GM12878 (cell line): ENCODE measurements around the gene LRRC23. TPM values are rescaled to one million over a fixed set of nuclear protein-coding genes. Genes with fewer than 3 reads are reported as not detected.

Experiments
- BACH1 ChIP-seq: fragments of 450-650 bp; IDR thresholded peaks from 2 replicates; pipeline ENCODE4 v1.6.1; 2017; ENCODE audit warnings: mild to moderate bottlenecking, borderline replicate concordance
- HDAC6 ChIP-seq: fragments of 200-600 bp; sonication (generic); IDR thresholded peaks from one replicate; pipeline ENCODE4 v1.8.0; 2017; ENCODE audit warnings: antibody characterized with exemption; ENCODE audit not compliant: unreplicated experiment
- IKZF1 ChIP-seq: fragments of 450-650 bp; conservative IDR thresholded peaks from 2 replicates; pipeline ENCODE4 v1.6.1; 2017; ENCODE audit warnings: antibody characterized with exemption, mild to moderate bottlenecking
- IKZF2 ChIP-seq, 2 experiments: fragments of 450-650 bp; IDR thresholded peaks; 2 replicates each; pipeline ENCODE4 v1.6.1; 2017; ENCODE audit warnings: mild to moderate bottlenecking in 2 of 2, moderate library complexity in 2 of 2
- KDM1A ChIP-seq: fragments of 200-600 bp; sonication (generic); IDR thresholded peaks from 2 replicates; pipeline ENCODE4 v1.6.1; 2016; ENCODE audit warnings: borderline replicate concordance
- MLLT1 ChIP-seq: fragments of 450-650 bp; IDR thresholded peaks from 2 replicates; pipeline ENCODE4 v1.6.1; 2016; ENCODE audit warnings: mild to moderate bottlenecking
- MXI1 ChIP-seq: fragments of 150-350 bp; IDR thresholded peaks from 2 replicates; pipeline ENCODE4 v1.6.1; 2011; ENCODE audit warnings: low read depth, mild to moderate bottlenecking, inconsistent platforms, low read length, improper control_type of control experiment
- NKRF ChIP-seq: fragments of 450-650 bp; conservative IDR thresholded peaks from 2 replicates; pipeline ENCODE4 v1.6.1; 2017; ENCODE audit warnings: mild to moderate bottlenecking, moderate library complexity
- POLR2A ChIP-seq: IDR thresholded peaks from 2 replicates; pipeline ENCODE4 v1.6.1; 2011; ENCODE audit warnings: low read depth, mild to moderate bottlenecking, low read length
- POLR2AphosphoS5 ChIP-seq: IDR thresholded peaks from 2 replicates; pipeline ENCODE4 v1.6.1; 2011; ENCODE audit warnings: mild to moderate bottlenecking, low read length, inconsistent platforms
- POU2F2 ChIP-seq: IDR thresholded peaks from 3 replicates; pipeline ENCODE4 v1.6.1; 2011; ENCODE audit warnings: low read depth, mild to moderate bottlenecking, low read length, borderline replicate concordance
- SP1 ChIP-seq: IDR thresholded peaks from one replicate; pipeline ENCODE4 v1.6.1; 2011; ENCODE audit warnings: low read depth, low read length
- SPI1 ChIP-seq: IDR thresholded peaks from 2 replicates; pipeline ENCODE4 v1.6.1; 2011; ENCODE audit warnings: low read depth, mild to moderate bottlenecking, low read length, moderate library complexity, borderline replicate concordance; ENCODE audit not compliant: insufficient read depth
- TAF1 ChIP-seq: IDR thresholded peaks from 2 replicates; pipeline ENCODE4 v1.6.1; 2011; ENCODE audit warnings: mild to moderate bottlenecking, low read depth, low read length, borderline replicate concordance
- TCF12 ChIP-seq: IDR thresholded peaks from 2 replicates; pipeline ENCODE4 v1.6.1; 2011; ENCODE audit warnings: low read depth, mild to moderate bottlenecking, low read length
- YY1 ChIP-seq: IDR thresholded peaks from 2 replicates; pipeline ENCODE4 v1.6.1; 2011; ENCODE audit warnings: low read depth, mild to moderate bottlenecking, low read length
- ZBTB40 ChIP-seq: fragments of 450-650 bp; IDR thresholded peaks from 2 replicates; pipeline ENCODE4 v1.6.1; 2016; ENCODE audit warnings: mild to moderate bottlenecking, moderate library complexity, borderline replicate concordance
- polyA plus RNA-seq, 11 experiments: library from polyadenylated mRNA; depleted of rRNA in 4 of 11; unstranded in 6 of 11; stranded (reverse) in 5 of 11; fragments of >200 nt; fragmentation: Nextera tagmentation in 4 of 11; fragmentation: Illumina TruSeq in 1 of 11; extraction: Ambion mirVana in 4 of 11; extraction: Trizol in 1 of 11; gene quantifications; 1 replicate in 1 of 11; 2 replicates in 10 of 11; pipeline versions ENCODE4 v1.2.1 to v1.2.3, GENCODE V29; 2011 to 2016; ENCODE audit warnings: inconsistent platforms in 2 of 11, missing spikeins in 2 of 11, low read depth in 1 of 11
- total RNA-seq, 4 experiments: library from RNA; depleted of rRNA in 3 of 4; stranded (reverse); fragments of >200 nt in 3 of 4; fragmentation: Illumina TruSeq in 1 of 4; extraction: Trizol in 1 of 4; gene quantifications; 2 replicates each; pipeline versions ENCODE4 v1.2.1 to v1.2.3, GENCODE V29; 2013 to 2021

LRRC23 gene
- total and polyA plus RNA-seq, 10 of the 15 experiments (the other 5 are each of a cell fraction or from before 2014, with no cell fraction given): 1.4 to 6.9 (median 3.4) TPM

GRCh38 chr12:6873094-6874014 is 31.3 kb upstream of the LRRC23 start, which contains the start of gene SPSB2 (continued):
- peak; percentile 28; the same call in 1 of the 2 replicates for TF ChIP-seq IKZF1
- TF ChIP-seq HDAC6: peak; percentile 42
- TF ChIP-seq POLR2A: peak; percentile 77
- 0 out of 2 replicates have a peak, but pooled peaks have one; percentile 15 for TF ChIP-seq YY1
- no peak for TF ChIP-seq KDM1A
- TF ChIP-seq NKRF: peak; percentile 29; the same call in 1 of the 2 replicates
- peak; percentile 27; the same call in 1 of the 2 replicates for TF ChIP-seq SPI1
- TF ChIP-seq TAF1: peak; percentile 39; the same call in 1 of the 2 replicates
- peak; percentile 79 for TF ChIP-seq SP1
- peak; percentile 48 for TF ChIP-seq BACH1
- TF ChIP-seq POLR2AphosphoS5: peak; percentile 66
- TF ChIP-seq IKZF2 (IDR thresholded peaks at IDR 0.05): 0 out of 4 replicates have a peak, but pooled peaks of 1 of the 2 experiments have one; percentile 19
- peak; percentile 45; the same call in 1 of the 2 replicates for TF ChIP-seq TCF12
- peak; percentile 75 for TF ChIP-seq ZBTB40
- peak; percentile 43; the same call in 1 of the 3 replicates for TF ChIP-seq POU2F2
- TF ChIP-seq MXI1: peak; percentile 55; the same call in 1 of the 2 replicates
- no peak for TF ChIP-seq MLLT1
